ENCODE results near the gene RNASE12. TPM values are rescaled to one million over a fixed set of nuclear protein-coding genes. Genes with fewer than 3 reads are reported as not detected.

The RNASE12 gene
- total and polyA plus RNA-seq, 9 of the 15 experiments (the other 6 are each of a cell fraction or from before 2014, with no cell fraction given): 0.24 TPM; not detected in 8

- POLR2A ChIA-PET: no interaction called here
- CTCF ChIA-PET (ENCODE audit: low intra/inter-chr PET ratio): no interaction called here
- Histone ChIP-seq H3K4me1 (replicated peaks in 1 of 2; ENCODE audit: control insufficient read depth in 2 of 2, insufficient read depth in 2 of 2, low read length in 2 of 2) (peaks cover 5 to 21% of the 10 kb centered on the region in 2 experiments; a peak in 4 of 5 replicates), H3K36me3 (ENCODE audit: control insufficient read depth, insufficient read depth, low read length) (no peaks in the 10 kb centered on the region), H3K4me3 (no peak overlapping the region), H3K9ac (ENCODE audit: insufficient read depth in 1 of 2, low read depth in 2 of 2, low read length in 2 of 2) (no peak overlapping the region), H3K27ac (ENCODE audit: extremely low read depth, low read depth, low read length) (no peak overlapping the region), H3K79me2 (ENCODE audit: control insufficient read depth, insufficient read depth, low read length) (no peaks in the 10 kb centered on the region), H3K9me1 (ENCODE audit: control insufficient read depth, insufficient read depth, low read length) (no peaks in the 10 kb centered on the region), H3K27me3 (ENCODE audit: control insufficient read depth in 2 of 2, insufficient read depth in 2 of 2, low read length in 2 of 2) (no peaks in the 10 kb centered on the region), H4K20me1 (replicated peaks; ENCODE audit: control insufficient read depth, insufficient read depth, low read length) (no peaks in the 10 kb centered on the region), H2AFZ (ENCODE audit: low read depth, low read length) (no peak overlapping the region), H3K9me3 (replicated peaks; ENCODE audit: control insufficient read depth, insufficient read depth, low read depth, low read length) (no peaks in the 10 kb centered on the region), H3K4me2 (ENCODE audit: insufficient read depth, low read length) (no peak overlapping the region)
- intact Hi-C loops (cut with micrococcal nuclease): no loop called here
- ATAC-seq (no peak), FAIRE-seq (no peak), DNase-seq (ENCODE audit: extremely low read depth in 1 of 4, low spot score in 3 of 4) (no peak)
- TF ChIP-seq ZNF668 (CRISPR knock-in tag; IDR thresholded peaks at IDR 0.05) (no peak), NCOR1 (IDR thresholded peaks at IDR 0.05) (no peak), ZNF121 (CRISPR knock-in tag; conservative IDR thresholded peaks at IDR 0.05) (no peak), MECOM (CRISPR knock-in tag; IDR thresholded peaks at IDR 0.05) (no peak), KLF10 (CRISPR knock-in tag; IDR thresholded peaks at IDR 0.05) (no peak), PYGO2 (tag; IDR thresholded peaks at IDR 0.05) (no peak), ZNF785 (CRISPR knock-in tag; IDR thresholded peaks at IDR 0.05) (no peak), CEBPZ (IDR thresholded peaks at IDR 0.05; ENCODE audit: borderline replicate concordance, low read depth, low read length) (no peak), KHSRP (IDR thresholded peaks at IDR 0.05) (no peak), MCM5 (IDR thresholded peaks at IDR 0.05; ENCODE audit: low read depth) (no peak), SNRNP70 (optimal IDR thresholded peaks at IDR 0.05; ENCODE audit: low read depth, low read length) (no peak), MYBL2 (IDR thresholded peaks at IDR 0.05; ENCODE audit: low read depth) (no peak), MYBL2 (CRISPR knock-in tag; IDR thresholded peaks at IDR 0.05; ENCODE audit: borderline replicate concordance) (no peak), ZSCAN32 (CRISPR knock-in tag; IDR thresholded peaks at IDR 0.05) (no peak), ZNF217 (CRISPR knock-in tag; IDR thresholded peaks at IDR 0.05) (no peak), MBD2 (IDR thresholded peaks at IDR 0.05; ENCODE audit: borderline replicate concordance, low read depth) (no peak), TFAP4 (CRISPR knock-in tag; IDR thresholded peaks at IDR 0.05; ENCODE audit: borderline replicate concordance) (no peak)
- TF ChIP-seq, protein P1, sequence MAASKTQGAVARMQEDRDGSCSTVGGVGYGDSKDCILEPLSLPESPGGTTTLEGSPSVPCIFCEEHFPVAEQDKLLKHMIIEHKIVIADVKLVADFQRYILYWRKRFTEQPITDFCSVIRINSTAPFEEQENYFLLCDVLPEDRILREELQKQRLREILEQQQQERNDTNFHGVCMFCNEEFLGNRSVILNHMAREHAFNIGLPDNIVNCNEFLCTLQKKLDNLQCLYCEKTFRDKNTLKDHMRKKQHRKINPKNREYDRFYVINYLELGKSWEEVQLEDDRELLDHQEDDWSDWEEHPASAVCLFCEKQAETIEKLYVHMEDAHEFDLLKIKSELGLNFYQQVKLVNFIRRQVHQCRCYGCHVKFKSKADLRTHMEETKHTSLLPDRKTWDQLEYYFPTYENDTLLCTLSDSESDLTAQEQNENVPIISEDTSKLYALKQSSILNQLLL (CRISPR knock-in tag; IDR thresholded peaks at IDR 0.05; ENCODE audit: borderline replicate concordance): no peak
- no TSS peak for BruUV-seq (replicated peaks)
- in situ Hi-C loops (cut with MboI): no loop called here
- WGBS (ENCODE audit: insufficient coverage, low coverage, missing lambda C conversion rate): 60% methylated on average over 4 of the region's 5 CpGs
These were observed 7.3 kb downstream of the RNASE12 start for GRCh38 chr14:20583908-20584307.

All from K562 (cell line).